Inflammatory macrophage (primary cell): ENCODE data around the gene GNG4.
A peak's percentile ranks its signal among the peaks of the same experiment; 100 is the strongest.

Experiments used
- DNase-seq, 2 donors: peaks; one replicate each; pipeline ENCODE4 v3.0.0-alpha.2; 2020 to 2022
- total RNA-seq, 18 experiments: gene quantifications; one replicate each; lab custom pipeline; 2026; ENCODE audit warnings: mixed read lengths in 6 of 18, inconsistent platforms in 2 of 18; lab: John Stamatoyannopoulos, UW

Gene GNG4
- total RNA-seq, result 0 to 0.69 (median 0.05) reads per million in 18 experiments

- peak in 1 of 2 donors; percentile 8 for DNase-seq
These were observed at the start of gene GNG4 for GRCh38 chr1:235649368-235650163. TSS of gene GNG4 (minus strand) at chr1:235649784. CDS start at chr1:235583838, 65,946 bp downstream.

GRCh38 chr1:235697508-235697907, 47.9 kb upstream of the GNG4 start:
- DNase-seq, result no peak

- no peak for DNase-seq
These were observed 39.8 kb upstream of the GNG4 start for GRCh38 chr1:235689356-235689755.

- DNase-seq, result no peak
These were observed 38.5 kb upstream of the GNG4 start for GRCh38 chr1:235688096-235688495.

- DNase-seq, result no peak
These were observed 34.1 kb upstream of the GNG4 start for GRCh38 chr1:235683653-235684052.

GRCh38 chr1:235682216-235682615, 32.6 kb upstream of the GNG4 start:
- no peak for DNase-seq

- peak in 1 of 2 donors; percentile 10 for DNase-seq
These were observed 30.1 kb upstream of the GNG4 start for GRCh38 chr1:235679644-235680043.

- no peak for DNase-seq
These were observed 29.4 kb upstream of the GNG4 start for GRCh38 chr1:235679005-235679404.

- DNase-seq, result no peak
These were observed 25.7 kb upstream of the GNG4 start for GRCh38 chr1:235675152-235675890.

GRCh38 chr1:235673981-235674380, 24.4 kb upstream of the GNG4 start:
- no peak for DNase-seq

- DNase-seq, result no peak
These were observed 22.4 kb upstream of the GNG4 start for GRCh38 chr1:235671992-235672391.

GRCh38 chr1:235670157-235670776, 20.7 kb upstream of the GNG4 start:
- no peak for DNase-seq

GRCh38 chr1:235669277-235669676, 19.7 kb upstream of the GNG4 start:
- no peak for DNase-seq

GRCh38 chr1:235663628-235664027, 14.0 kb upstream of the GNG4 start:
- no peak for DNase-seq

- no peak for DNase-seq
These were observed 12.0 kb upstream of the GNG4 start for GRCh38 chr1:235661568-235661967.

GRCh38 chr1:235659186-235659771, 9.7 kb upstream of the GNG4 start:
- no peak for DNase-seq

GRCh38 chr1:235657747-235658526, 8.4 kb upstream of the GNG4 start:
- DNase-seq, result no peak

GRCh38 chr1:235657269-235657668, 7.7 kb upstream of the GNG4 start:
- no peak for DNase-seq

GRCh38 chr1:235652364-235652763, 2.8 kb upstream of the GNG4 start:
- DNase-seq, result no peak

GRCh38 chr1:235651170-235651806, 1.7 kb upstream of the GNG4 start:
- DNase-seq, result no peak

- no peak for DNase-seq
These were observed 971 bp upstream of the GNG4 start for GRCh38 chr1:235650341-235651169.
